NT2/D1 (cell line): ENCODE measurements around the gene XDH.

Experiments
- SUZ12 ChIP-seq: IDR thresholded peaks from 2 replicates; pipeline ENCODE4 v1.6.1; 2011; ENCODE audit not compliant: insufficient read length, insufficient read depth; ENCODE audit errors: extremely low read depth
- YY1 ChIP-seq: IDR thresholded peaks from 2 replicates; pipeline ENCODE4 v1.6.1; 2011; ENCODE audit not compliant: insufficient read length, insufficient read depth
- ZNF274 ChIP-seq: IDR thresholded peaks from 2 replicates; pipeline ENCODE4 v1.6.1; 2011; ENCODE audit warnings: mild to moderate bottlenecking, low read depth, low read length

DNA sequence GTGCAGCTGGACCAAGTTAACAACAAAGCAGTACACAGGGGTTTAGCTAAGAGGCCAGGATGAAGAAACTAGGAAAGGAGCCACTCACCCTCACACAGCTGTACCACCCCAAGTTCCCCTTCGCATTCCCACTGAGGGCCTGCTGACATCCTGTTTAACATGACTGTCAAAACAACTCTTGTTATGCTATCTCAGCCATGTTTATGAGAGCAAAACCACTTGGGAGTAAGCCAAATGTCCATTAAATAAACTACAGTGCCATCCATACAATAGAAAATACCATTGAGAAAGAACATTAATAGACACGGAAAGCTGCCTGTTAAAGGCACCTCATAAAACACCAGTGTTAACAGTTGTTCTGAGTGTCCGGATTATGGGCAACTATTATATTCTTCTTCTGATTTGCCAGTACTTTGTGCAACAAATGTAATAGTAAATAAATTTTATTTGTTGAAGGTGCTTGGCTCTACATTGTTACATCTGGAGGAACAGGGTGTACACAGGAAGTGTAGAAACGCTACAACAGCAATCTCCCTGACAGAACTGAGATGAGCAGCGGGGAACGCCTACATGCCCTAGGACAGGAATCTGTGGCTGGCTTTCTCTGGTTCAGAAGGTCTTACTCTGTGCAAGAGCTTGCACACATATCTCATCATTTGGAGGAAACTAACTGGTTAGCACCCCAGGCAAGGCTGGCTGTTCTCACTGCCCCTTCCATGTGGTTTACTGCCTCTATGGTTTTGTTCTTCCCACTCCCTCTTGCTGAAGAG, 95.0 kb downstream of the XDH start:
- TF ChIP-seq ZNF274 = no peak
- TF ChIP-seq YY1 = no peak
- no peak for TF ChIP-seq SUZ12
